Measurements from ENCODE around the gene CAPN1. TPM values are rescaled to one million over a fixed set of nuclear protein-coding genes. Genes with fewer than 3 reads are reported as not detected.

Gene CAPN1
- total RNA-seq, 1 donor from 2014 or later, result 217 TPM

DNA sequence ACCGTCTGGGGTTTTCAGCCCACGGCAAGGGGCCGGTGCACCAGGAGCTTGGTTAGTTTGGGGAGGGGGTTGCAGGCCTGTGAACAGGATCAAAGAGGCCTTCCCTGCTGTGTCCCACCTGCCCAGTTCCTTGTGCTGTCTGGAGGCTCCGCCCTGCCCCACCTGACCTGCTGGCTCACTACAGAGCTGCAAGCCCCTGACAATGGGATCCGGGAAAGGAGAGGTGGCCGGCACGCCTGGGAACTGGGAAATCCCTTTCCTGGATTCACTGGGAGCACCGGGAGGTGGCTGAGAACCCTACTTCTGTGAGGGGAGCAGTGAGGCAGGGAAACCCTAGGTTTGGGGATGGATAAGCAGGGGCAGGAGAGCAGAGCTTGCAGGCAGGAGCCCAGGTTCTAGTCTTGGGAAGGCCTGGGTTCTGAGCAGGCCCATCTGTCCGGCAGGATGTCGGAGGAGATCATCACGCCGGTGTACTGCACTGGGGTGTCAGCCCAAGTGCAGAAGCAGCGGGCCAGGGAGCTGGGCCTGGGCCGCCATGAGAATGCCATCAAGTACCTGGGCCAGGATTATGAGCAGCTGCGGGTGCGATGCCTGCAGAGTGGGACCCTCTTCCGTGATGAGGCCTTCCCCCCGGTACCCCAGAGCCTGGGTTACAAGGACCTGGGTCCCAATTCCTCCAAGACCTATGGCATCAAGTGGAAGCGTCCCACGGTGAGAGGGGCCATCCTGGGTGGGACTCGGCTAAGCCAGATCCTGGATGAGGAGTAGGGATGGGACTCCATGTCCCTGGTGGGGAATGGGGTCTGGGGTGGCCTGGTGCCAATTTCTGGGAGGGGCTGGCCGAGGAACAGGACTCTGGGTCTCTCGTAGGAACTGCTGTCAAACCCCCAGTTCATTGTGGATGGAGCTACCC lies 786 bp downstream of the CAPN1 start:
- H4K20me1 ChIP-seq (ENCODE audit: insufficient read depth, low read length), result peaks cover 45% of the 10 kb centered on the region
- H3K4me2 ChIP-seq (ENCODE audit: low read length), result peak overlapping the region; percentile 94
- H3K27ac Mint-ChIP-seq (ENCODE audit: unreplicated experiment), result peak overlapping the region; percentile 89
- peaks cover 3% of the 10 kb centered on the region for H3K36me3 ChIP-seq (ENCODE audit: insufficient read depth, low read length)
- no peak for DNase-seq (ENCODE audit: low read depth)
- TF ChIP-seq, protein P1, sequence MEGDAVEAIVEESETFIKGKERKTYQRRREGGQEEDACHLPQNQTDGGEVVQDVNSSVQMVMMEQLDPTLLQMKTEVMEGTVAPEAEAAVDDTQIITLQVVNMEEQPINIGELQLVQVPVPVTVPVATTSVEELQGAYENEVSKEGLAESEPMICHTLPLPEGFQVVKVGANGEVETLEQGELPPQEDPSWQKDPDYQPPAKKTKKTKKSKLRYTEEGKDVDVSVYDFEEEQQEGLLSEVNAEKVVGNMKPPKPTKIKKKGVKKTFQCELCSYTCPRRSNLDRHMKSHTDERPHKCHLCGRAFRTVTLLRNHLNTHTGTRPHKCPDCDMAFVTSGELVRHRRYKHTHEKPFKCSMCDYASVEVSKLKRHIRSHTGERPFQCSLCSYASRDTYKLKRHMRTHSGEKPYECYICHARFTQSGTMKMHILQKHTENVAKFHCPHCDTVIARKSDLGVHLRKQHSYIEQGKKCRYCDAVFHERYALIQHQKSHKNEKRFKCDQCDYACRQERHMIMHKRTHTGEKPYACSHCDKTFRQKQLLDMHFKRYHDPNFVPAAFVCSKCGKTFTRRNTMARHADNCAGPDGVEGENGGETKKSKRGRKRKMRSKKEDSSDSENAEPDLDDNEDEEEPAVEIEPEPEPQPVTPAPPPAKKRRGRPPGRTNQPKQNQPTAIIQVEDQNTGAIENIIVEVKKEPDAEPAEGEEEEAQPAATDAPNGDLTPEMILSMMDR (IDR thresholded peaks at IDR 0.05; ENCODE audit: insufficient read depth, low read depth, low read length), result no peak
- no peak for TF ChIP-seq EZH2 (IDR thresholded peaks at IDR 0.05; ENCODE audit: insufficient read depth, low read length)
- no peaks in the 10 kb centered on the region for H3K27me3 Mint-ChIP-seq (ENCODE audit: low read depth, unreplicated experiment)
- H3K9me3 Mint-ChIP-seq (ENCODE audit: unreplicated experiment), result no peaks in the 10 kb centered on the region
- peaks cover 38% of the 10 kb centered on the region for H3K79me2 ChIP-seq (ENCODE audit: insufficient read depth, low read length)
- FAIRE-seq, result no peak
- peaks cover 14% of the 10 kb centered on the region for H3K36me3 Mint-ChIP-seq (ENCODE audit: low read depth, unreplicated experiment)
- H3K4me3 ChIP-seq (ENCODE audit: insufficient read depth, low read depth, low read length), result peak overlapping the region; percentile 85
- H3K4me3 Mint-ChIP-seq (ENCODE audit: unreplicated experiment), result peak overlapping the region; percentile 99
- H3K4me1 ChIP-seq (ENCODE audit: insufficient read depth, low read length), result peaks cover 16% of the 10 kb centered on the region
- H3K27me3 ChIP-seq (ENCODE audit: insufficient read depth, low read length), result no peaks in the 10 kb centered on the region
- H3K27ac ChIP-seq (ENCODE audit: low read depth, low read length), result peak overlapping the region; percentile 48
- peak overlapping the region; percentile 92 for H3K9ac ChIP-seq (ENCODE audit: low read length)
- H2AFZ ChIP-seq (ENCODE audit: low read depth, low read length), result peak overlapping the region; percentile 73
- peaks cover 15% of the 10 kb centered on the region for H3K4me1 Mint-ChIP-seq (ENCODE audit: low read depth, unreplicated experiment)
- no peaks in the 10 kb centered on the region for H3K9me3 ChIP-seq (ENCODE audit: insufficient read depth, low read depth, low read length)

DNA sequence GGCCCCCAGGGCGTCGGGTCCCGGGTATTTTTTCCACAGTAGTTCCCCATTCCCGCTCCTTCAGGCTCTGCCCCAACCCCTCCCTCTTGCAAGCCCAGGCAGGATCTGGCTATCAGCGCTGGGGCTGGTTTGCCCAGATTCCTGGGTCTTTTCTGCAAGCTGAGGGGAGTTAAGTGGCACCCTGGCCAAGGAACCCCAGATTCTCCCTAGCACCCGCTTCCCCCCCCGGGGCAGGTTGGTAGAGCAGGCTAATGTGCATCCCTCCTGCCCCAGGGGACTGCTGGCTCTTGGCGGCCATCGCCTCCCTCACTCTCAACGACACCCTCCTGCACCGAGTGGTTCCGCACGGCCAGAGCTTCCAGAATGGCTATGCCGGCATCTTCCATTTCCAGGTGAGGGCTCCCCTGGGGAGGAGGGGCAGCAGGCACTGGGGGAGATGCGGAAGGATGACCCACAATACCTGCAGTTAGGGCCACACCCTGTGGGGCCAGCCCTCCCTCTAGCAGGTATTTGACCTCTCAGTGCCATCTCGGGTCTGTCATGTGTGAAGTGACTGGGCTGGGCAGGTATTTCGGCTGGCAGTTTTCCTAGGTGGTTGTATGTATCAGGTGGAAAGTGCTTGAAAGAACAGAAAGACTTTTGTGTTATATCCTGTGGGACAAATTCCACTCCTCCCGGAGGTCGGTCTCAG lies 1.6 kb downstream of the CAPN1 start:
- peak overlapping the region; percentile 85 for H3K4me3 ChIP-seq (ENCODE audit: insufficient read depth, low read depth, low read length)
- DNase-seq (ENCODE audit: low read depth) (no peak), FAIRE-seq (no peak)
- Mint-ChIP-seq H3K27ac (ENCODE audit: unreplicated experiment) (no peak overlapping the region), H3K9me3 (ENCODE audit: unreplicated experiment) (no peaks in the 10 kb centered on the region), H3K36me3 (ENCODE audit: low read depth, unreplicated experiment) (peaks cover 14% of the 10 kb centered on the region), H3K4me3 (ENCODE audit: unreplicated experiment) (peak overlapping the region; percentile 99), H3K4me1 (ENCODE audit: low read depth, unreplicated experiment) (peaks cover 15% of the 10 kb centered on the region), H3K27me3 (ENCODE audit: low read depth, unreplicated experiment) (no peaks in the 10 kb centered on the region)
- H2AFZ ChIP-seq (ENCODE audit: low read depth, low read length), result no peak overlapping the region
- peaks cover 49% of the 10 kb centered on the region for H4K20me1 ChIP-seq (ENCODE audit: insufficient read depth, low read length)
- H3K9me3 ChIP-seq (ENCODE audit: insufficient read depth, low read depth, low read length), result no peaks in the 10 kb centered on the region
- peaks cover 38% of the 10 kb centered on the region for H3K79me2 ChIP-seq (ENCODE audit: insufficient read depth, low read length)
- TF ChIP-seq EZH2 (IDR thresholded peaks at IDR 0.05; ENCODE audit: insufficient read depth, low read length), result no peak
- TF ChIP-seq, protein P1 (IDR thresholded peaks at IDR 0.05; ENCODE audit: insufficient read depth, low read depth, low read length), result no peak
- H3K27me3 ChIP-seq (ENCODE audit: insufficient read depth, low read length), result no peaks in the 10 kb centered on the region
- peak overlapping the region; percentile 92 for H3K9ac ChIP-seq (ENCODE audit: low read length)
- H3K27ac ChIP-seq (ENCODE audit: low read depth, low read length), result no peak overlapping the region
- peaks cover 16% of the 10 kb centered on the region for H3K4me1 ChIP-seq (ENCODE audit: insufficient read depth, low read length)
- peaks cover 3% of the 10 kb centered on the region for H3K36me3 ChIP-seq (ENCODE audit: insufficient read depth, low read length)
- H3K4me2 ChIP-seq (ENCODE audit: low read length), result peak overlapping the region; percentile 94
